ENCODE measurements around the gene PCNX1. TPM values are rescaled to one million over a fixed set of nuclear protein-coding genes. Genes with fewer than 3 reads are reported as not detected.
A peak's percentile ranks its signal among the peaks of the same experiment; 100 is the strongest.

PCNX1 gene
- total RNA-seq, 1 experiment from 2014 or later, result 48.0 TPM

DNA sequence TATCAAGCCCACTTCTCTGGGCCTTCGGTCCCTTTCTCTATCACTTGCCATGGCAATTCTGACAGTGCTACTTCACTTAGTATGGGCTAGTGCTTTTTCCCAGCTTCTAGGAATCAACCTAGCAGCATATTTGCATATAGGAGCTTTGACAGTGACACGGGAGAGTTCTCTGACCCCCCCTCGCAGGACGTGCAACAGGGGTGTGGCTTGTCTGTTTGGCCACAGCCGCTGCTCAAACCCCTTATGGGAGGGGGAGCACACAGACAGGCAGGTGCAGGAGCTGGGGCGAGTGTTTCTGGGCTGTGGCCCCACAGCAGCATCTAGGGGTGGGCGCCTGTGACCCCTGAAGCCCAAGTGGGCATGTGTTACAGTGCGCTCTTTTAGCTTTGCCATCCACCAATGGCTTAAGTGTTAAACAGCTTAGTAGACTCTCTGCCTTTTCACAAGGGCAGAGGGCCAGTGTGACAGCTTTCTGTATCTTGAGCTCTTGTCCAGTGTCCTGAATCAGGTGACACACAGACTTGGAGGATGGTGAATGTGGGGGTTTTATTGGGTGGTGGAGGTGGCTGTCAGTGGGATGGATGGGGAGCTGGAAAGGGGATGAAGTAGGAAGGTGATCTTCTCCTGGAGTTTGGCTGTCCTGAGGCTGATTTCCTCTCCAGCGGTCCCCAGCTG lies 229.3 kb downstream of the PCNX1 start:
- no peak overlapping the region for H4K5ac ChIP-seq (ENCODE audit: insufficient read length, low read depth, low read length)
- peaks cover 0 to 10% (median 6%) of the 10 kb centered on the region in 3 experiments; a peak in 4 of 7 replicates for H3K36me3 Mint-ChIP-seq (ENCODE audit: insufficient read depth in 1 of 3, low read depth in 3 of 3)
- H2BK120ac ChIP-seq (ENCODE audit: low read depth, low read length, poor library complexity, severe bottlenecking), result no peak overlapping the region
- no peak overlapping the region for H3K56ac ChIP-seq (ENCODE audit: insufficient read length, low read depth, low read length)
- no peak overlapping the region for H2BK5ac ChIP-seq (ENCODE audit: insufficient read length, low read length)
- H3K14ac ChIP-seq (ENCODE audit: insufficient read depth, low read length), result no peak overlapping the region
- H3K27me3 ChIP-seq (ENCODE audit: insufficient read depth, low read length), result no peaks in the 10 kb centered on the region
- no peaks in the 10 kb centered on the region; the same call in 1 of the 2 replicates for H3K27me3 Mint-ChIP-seq (ENCODE audit: low read depth)
- H3K18ac ChIP-seq (ENCODE audit: insufficient read length, low read depth, low read length), result no peak overlapping the region
- DNase-seq, result peak; percentile 15
- WGBS (ENCODE audit: extremely low coverage, insufficient read length, low lambda C conversion rate), result no CpG with 5 or more reads among the region's 9 CpGs
- H2BK20ac ChIP-seq (ENCODE audit: low read depth, low read length, poor library complexity, severe bottlenecking), result no peak overlapping the region
- peaks cover 10 to 14% of the 10 kb centered on the region in 2 experiments for H3K4me1 Mint-ChIP-seq
- no peak overlapping the region for H3K27ac ChIP-seq (ENCODE audit: insufficient read length, low read depth, low read length)
- no peaks in the 10 kb centered on the region; the same call in 1 of the 2 replicates for H3K4me1 ChIP-seq (ENCODE audit: insufficient read depth, low read length)
- no peak overlapping the region for H3K23ac ChIP-seq (ENCODE audit: insufficient read length, low read depth, low read length)
- no peak overlapping the region for H3K4me2 ChIP-seq (ENCODE audit: insufficient read depth, insufficient read length, low read length)
- no peak overlapping the region for H4K91ac ChIP-seq (ENCODE audit: insufficient read length, low read depth, low read length)
- no peaks in the 10 kb centered on the region for H4K20me1 ChIP-seq (ENCODE audit: control insufficient read depth, insufficient read depth, insufficient read length)
- no peak overlapping the region for H2AFZ ChIP-seq (ENCODE audit: low read length)
- no peak overlapping the region for H3K4ac ChIP-seq (ENCODE audit: low read depth, low read length)
- H4K8ac ChIP-seq (replicated peaks; ENCODE audit: insufficient read length, low read depth, low read length), result no peak overlapping the region
- no peak overlapping the region for H2BK12ac ChIP-seq (ENCODE audit: insufficient read length, low read depth, low read length)
- H2BK15ac ChIP-seq (ENCODE audit: low read depth, low read length), result no peak overlapping the region
- no peaks in the 10 kb centered on the region for H3K79me1 ChIP-seq (ENCODE audit: insufficient read depth, low read depth, low read length, poor library complexity, severe bottlenecking)
- no peaks in the 10 kb centered on the region for H3K79me2 ChIP-seq (ENCODE audit: insufficient read depth, low read length)
- H2AK5ac ChIP-seq (ENCODE audit: insufficient read length, low read length), result no peak overlapping the region
- H3K9me3 ChIP-seq (ENCODE audit: control insufficient read depth, low read depth, low read length), result no peaks in the 10 kb centered on the region
- H3K9me3 Mint-ChIP-seq, result peaks cover 9 to 14% of the 10 kb centered on the region in 2 experiments
- H3T11ph ChIP-seq (ENCODE audit: low read length), result no peak overlapping the region
- TF ChIP-seq, protein P1, sequence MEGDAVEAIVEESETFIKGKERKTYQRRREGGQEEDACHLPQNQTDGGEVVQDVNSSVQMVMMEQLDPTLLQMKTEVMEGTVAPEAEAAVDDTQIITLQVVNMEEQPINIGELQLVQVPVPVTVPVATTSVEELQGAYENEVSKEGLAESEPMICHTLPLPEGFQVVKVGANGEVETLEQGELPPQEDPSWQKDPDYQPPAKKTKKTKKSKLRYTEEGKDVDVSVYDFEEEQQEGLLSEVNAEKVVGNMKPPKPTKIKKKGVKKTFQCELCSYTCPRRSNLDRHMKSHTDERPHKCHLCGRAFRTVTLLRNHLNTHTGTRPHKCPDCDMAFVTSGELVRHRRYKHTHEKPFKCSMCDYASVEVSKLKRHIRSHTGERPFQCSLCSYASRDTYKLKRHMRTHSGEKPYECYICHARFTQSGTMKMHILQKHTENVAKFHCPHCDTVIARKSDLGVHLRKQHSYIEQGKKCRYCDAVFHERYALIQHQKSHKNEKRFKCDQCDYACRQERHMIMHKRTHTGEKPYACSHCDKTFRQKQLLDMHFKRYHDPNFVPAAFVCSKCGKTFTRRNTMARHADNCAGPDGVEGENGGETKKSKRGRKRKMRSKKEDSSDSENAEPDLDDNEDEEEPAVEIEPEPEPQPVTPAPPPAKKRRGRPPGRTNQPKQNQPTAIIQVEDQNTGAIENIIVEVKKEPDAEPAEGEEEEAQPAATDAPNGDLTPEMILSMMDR (conservative IDR thresholded peaks at IDR 0.05), result no peak
- no peak overlapping the region for H3K4me3 Mint-ChIP-seq
- no peaks in the 10 kb centered on the region for H3K23me2 ChIP-seq (ENCODE audit: insufficient read length, low read depth, low read length, poor library complexity, severe bottlenecking)
- H3K27ac Mint-ChIP-seq, result no peak overlapping the region
- H3K9ac ChIP-seq (ENCODE audit: extremely low read depth, insufficient read length, low read length), result no peak overlapping the region

Measured in H9 (cell line).